Ovary (tissue), 3 donors: ENCODE data around the gene TRIM44.

Experiments
- CTCF ChIP-seq, 3 donors: fragments of 450-650 bp in 2 of 3; fragments of 200-600 bp in 1 of 3; IDR thresholded peaks; one replicate each; pipeline versions ENCODE4 v1.5.1 to v1.8.0; 2016 to 2022; ENCODE audit warnings: antibody characterized with exemption in 3 of 3, mild to moderate bottlenecking in 1 of 3
- EP300 ChIP-seq: sonication (generic); formaldehyde crosslinking; IDR thresholded peaks from one replicate; pipeline ENCODE4 v1.6.1; 2017; ENCODE audit warnings: antibody characterized with exemption
- POLR2A ChIP-seq: fragments of 450-650 bp; IDR thresholded peaks from one replicate; pipeline ENCODE4 v1.6.1; 2017; ENCODE audit warnings: antibody characterized with exemption, mild to moderate bottlenecking, moderate library complexity
- donor health status: DM: no; HTN: no; CAD: no.

GRCh38 chr11:35650467-35650866 lies 12.1 kb upstream of the TRIM44 start:
- TF ChIP-seq EP300 (no peak), CTCF (IDR thresholded peaks at IDR 0.05) (no peak), POLR2A (no peak)
